Liver (tissue), 9 donors: ENCODE measurements around the gene IFIT3. TPM values are rescaled to one million over a fixed set of nuclear protein-coding genes. Genes with fewer than 3 reads are reported as not detected.

ENCODE experiments used
- DNase-seq: peaks from one replicate; pipeline ENCODE4 v3.0.0-alpha.2; 2017; ENCODE audit warnings: low spot score
- H3K27ac ChIP-seq, 2 donors: one replicate each; pipeline ENCODE4 v1.7.0; 2013; ENCODE audit warnings: inconsistent platforms in 2 of 2, low read length in 2 of 2, control low read depth in 1 of 2, low read depth in 1 of 2, mild to moderate bottlenecking in 1 of 2
- H3K27me3 ChIP-seq, 4 donors: one replicate each; pipeline versions ENCODE4 v1.6.1 to v1.7.0; 2013; ENCODE audit warnings: low read length in 3 of 4, inconsistent platforms in 1 of 4, mild to moderate bottlenecking in 1 of 4, moderate library complexity in 1 of 4; ENCODE audit not compliant: control insufficient read depth in 4 of 4, insufficient read depth in 4 of 4
- H3K36me3 ChIP-seq, 4 donors: one replicate each; pipeline versions ENCODE4 v1.6.1 to v1.7.0; 2013; ENCODE audit warnings: low read length in 3 of 4, mild to moderate bottlenecking in 3 of 4, low read depth in 1 of 4, moderate library complexity in 1 of 4; ENCODE audit not compliant: control insufficient read depth in 4 of 4, insufficient read depth in 3 of 4
- H3K4me1 ChIP-seq, 4 donors: one replicate each; pipeline versions ENCODE4 v1.6.1 to v1.7.0; 2013; ENCODE audit warnings: low read length in 3 of 4, mild to moderate bottlenecking in 3 of 4, moderate library complexity in 1 of 4; ENCODE audit not compliant: control insufficient read depth in 4 of 4, insufficient read depth in 4 of 4
- H3K4me3 ChIP-seq, 3 donors: one replicate each; pipeline versions ENCODE4 v1.6.1 to v1.7.0; 2013; ENCODE audit warnings: low read length in 3 of 3, control low read depth in 1 of 3, low read depth in 1 of 3, mild to moderate bottlenecking in 1 of 3
- H3K9ac ChIP-seq, 2 donors: one replicate each; pipeline ENCODE4 v1.7.0; 2013; ENCODE audit warnings: low read length in 2 of 2, mild to moderate bottlenecking in 2 of 2, moderate library complexity in 2 of 2, control low read depth in 1 of 2, low read depth in 1 of 2
- H3K9me3 ChIP-seq, 4 donors: one replicate each; pipeline versions ENCODE4 v1.6.1 to v1.7.0; 2013; ENCODE audit warnings: low read length in 3 of 4; ENCODE audit not compliant: control insufficient read depth in 4 of 4
- ATF3 ChIP-seq: IDR thresholded peaks from 2 replicates; pipeline ENCODE4 v1.6.1; 2016; ENCODE audit warnings: antibody characterized with exemption
- CTCF ChIP-seq: fragments of 150-350 bp; IDR thresholded peaks from 2 replicates; pipeline ENCODE4 v1.5.1; 2017; ENCODE audit warnings: improper control_type of control experiment, low read depth, low read length; ENCODE audit not compliant: missing input control
- EGR1 ChIP-seq, 2 donors: IDR thresholded peaks; 2 replicates each; pipeline ENCODE4 v1.6.1; 2016 to 2018; ENCODE audit warnings: antibody characterized with exemption in 2 of 2, low read depth in 2 of 2
- FOXA1 ChIP-seq: IDR thresholded peaks from 2 replicates; pipeline ENCODE4 v1.6.1; 2016; ENCODE audit warnings: antibody characterized with exemption
- FOXA2 ChIP-seq: IDR thresholded peaks from 2 replicates; pipeline ENCODE4 v1.6.1; 2016; ENCODE audit warnings: antibody characterized with exemption
- GABPA ChIP-seq, 2 donors: IDR thresholded peaks in 1 of 2; conservative IDR thresholded peaks in 1 of 2; 2 replicates each; pipeline ENCODE4 v1.6.1; 2016; ENCODE audit warnings: antibody characterized with exemption in 2 of 2, mild to moderate bottlenecking in 1 of 2, moderate library complexity in 1 of 2
- HNF4A ChIP-seq, 2 donors: conservative IDR thresholded peaks; 2 replicates each; pipeline ENCODE4 v1.6.1; 2016; ENCODE audit warnings: antibody characterized with exemption in 2 of 2, mild to moderate bottlenecking in 2 of 2
- HNF4G ChIP-seq: IDR thresholded peaks from 2 replicates; pipeline ENCODE4 v1.6.1; 2016; ENCODE audit warnings: antibody characterized with exemption
- JUND ChIP-seq, 2 donors: IDR thresholded peaks; 2 replicates each; pipeline ENCODE4 v1.6.1; 2016; ENCODE audit warnings: antibody characterized with exemption in 2 of 2
- NR2F2 ChIP-seq: IDR thresholded peaks from 2 replicates; pipeline ENCODE4 v1.6.1; 2016; ENCODE audit warnings: antibody characterized with exemption
- RAD21 ChIP-seq, 2 donors: IDR thresholded peaks; 2 replicates each; pipeline ENCODE4 v1.6.1; 2016; ENCODE audit warnings: antibody characterized with exemption in 2 of 2, mild to moderate bottlenecking in 2 of 2
- RXRA ChIP-seq, 2 donors: IDR thresholded peaks; 2 replicates each; pipeline ENCODE4 v1.6.1; 2017 to 2018; ENCODE audit warnings: antibody characterized with exemption in 2 of 2, mild to moderate bottlenecking in 1 of 2
- SP1 ChIP-seq: IDR thresholded peaks from 2 replicates; pipeline ENCODE4 v1.6.1; 2018; ENCODE audit warnings: antibody characterized with exemption, mild to moderate bottlenecking
- TAF1 ChIP-seq: conservative IDR thresholded peaks from 2 replicates; pipeline ENCODE4 v1.6.1; 2016; ENCODE audit warnings: antibody characterized with exemption, mild to moderate bottlenecking
- YY1 ChIP-seq: IDR thresholded peaks from 2 replicates; pipeline ENCODE4 v1.6.1; 2016; ENCODE audit warnings: antibody characterized with exemption, mild to moderate bottlenecking
- WGBS: extraction: QIAGEN DNeasy Blood & Tissue Kit; methylation state at CpG from one replicate; pipeline ENCODE4 v1.1.7; 2013; 5-methylcytosine and 5-hydroxymethylcytosine counted together
- polyA plus RNA-seq, 2 donors: library from polyadenylated mRNA; stranded (reverse) in 1 of 2; unstranded in 1 of 2; fragments of 200-250 nt in 1 of 2; fragments of >200 nt in 1 of 2; fragmentation: Nextera tagmentation in 1 of 2; extraction: Ambion mirVana in 1 of 2; gene quantifications; one replicate each; pipeline versions ENCODE4 v1.2.1 to v1.2.3, GENCODE V29; 2013 to 2015
- total RNA-seq, 2 donors: library from RNA; depleted of rRNA; stranded (reverse); fragments of >200 nt; gene quantifications; one replicate each; pipeline ENCODE4 v1.2.3, GENCODE V29; 2014
- TF ChIP-seq, protein P1 (sequence below): IDR thresholded peaks from 2 replicates; pipeline ENCODE4 v1.6.1; 2016; ENCODE audit warnings: antibody characterized with exemption, mild to moderate bottlenecking
- TF ChIP-seq, protein P2 (sequence below): IDR thresholded peaks from 2 replicates; pipeline ENCODE4 v1.6.1; 2016; ENCODE audit warnings: antibody characterized with exemption
- TF ChIP-seq, protein P3 (sequence below): IDR thresholded peaks from 2 replicates; pipeline ENCODE4 v1.6.1; 2016; ENCODE audit warnings: antibody characterized with exemption
- donor health status: healthy.
- donor health status: healthy.
- donor health status: healthy.
- donor health status: healthy.
- donor health status: healthy.

IFIT3 gene
- total and polyA plus RNA-seq, 4 donors: 9.2 to 11.2 (median 10.4) TPM

- TF ChIP-seq, protein P1, sequence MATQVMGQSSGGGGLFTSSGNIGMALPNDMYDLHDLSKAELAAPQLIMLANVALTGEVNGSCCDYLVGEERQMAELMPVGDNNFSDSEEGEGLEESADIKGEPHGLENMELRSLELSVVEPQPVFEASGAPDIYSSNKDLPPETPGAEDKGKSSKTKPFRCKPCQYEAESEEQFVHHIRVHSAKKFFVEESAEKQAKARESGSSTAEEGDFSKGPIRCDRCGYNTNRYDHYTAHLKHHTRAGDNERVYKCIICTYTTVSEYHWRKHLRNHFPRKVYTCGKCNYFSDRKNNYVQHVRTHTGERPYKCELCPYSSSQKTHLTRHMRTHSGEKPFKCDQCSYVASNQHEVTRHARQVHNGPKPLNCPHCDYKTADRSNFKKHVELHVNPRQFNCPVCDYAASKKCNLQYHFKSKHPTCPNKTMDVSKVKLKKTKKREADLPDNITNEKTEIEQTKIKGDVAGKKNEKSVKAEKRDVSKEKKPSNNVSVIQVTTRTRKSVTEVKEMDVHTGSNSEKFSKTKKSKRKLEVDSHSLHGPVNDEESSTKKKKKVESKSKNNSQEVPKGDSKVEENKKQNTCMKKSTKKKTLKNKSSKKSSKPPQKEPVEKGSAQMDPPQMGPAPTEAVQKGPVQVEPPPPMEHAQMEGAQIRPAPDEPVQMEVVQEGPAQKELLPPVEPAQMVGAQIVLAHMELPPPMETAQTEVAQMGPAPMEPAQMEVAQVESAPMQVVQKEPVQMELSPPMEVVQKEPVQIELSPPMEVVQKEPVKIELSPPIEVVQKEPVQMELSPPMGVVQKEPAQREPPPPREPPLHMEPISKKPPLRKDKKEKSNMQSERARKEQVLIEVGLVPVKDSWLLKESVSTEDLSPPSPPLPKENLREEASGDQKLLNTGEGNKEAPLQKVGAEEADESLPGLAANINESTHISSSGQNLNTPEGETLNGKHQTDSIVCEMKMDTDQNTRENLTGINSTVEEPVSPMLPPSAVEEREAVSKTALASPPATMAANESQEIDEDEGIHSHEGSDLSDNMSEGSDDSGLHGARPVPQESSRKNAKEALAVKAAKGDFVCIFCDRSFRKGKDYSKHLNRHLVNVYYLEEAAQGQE: no peak
- no peak for TF ChIP-seq SP1
- TF ChIP-seq EGR1 (IDR thresholded peaks at IDR 0.05; ENCODE audit: low read depth in 2 of 2): no peak
- no peak for TF ChIP-seq YY1
These were observed 23.6 kb downstream of the IFIT3 start (continued) for GRCh38 chr10:89351412-89351779.

DNA sequence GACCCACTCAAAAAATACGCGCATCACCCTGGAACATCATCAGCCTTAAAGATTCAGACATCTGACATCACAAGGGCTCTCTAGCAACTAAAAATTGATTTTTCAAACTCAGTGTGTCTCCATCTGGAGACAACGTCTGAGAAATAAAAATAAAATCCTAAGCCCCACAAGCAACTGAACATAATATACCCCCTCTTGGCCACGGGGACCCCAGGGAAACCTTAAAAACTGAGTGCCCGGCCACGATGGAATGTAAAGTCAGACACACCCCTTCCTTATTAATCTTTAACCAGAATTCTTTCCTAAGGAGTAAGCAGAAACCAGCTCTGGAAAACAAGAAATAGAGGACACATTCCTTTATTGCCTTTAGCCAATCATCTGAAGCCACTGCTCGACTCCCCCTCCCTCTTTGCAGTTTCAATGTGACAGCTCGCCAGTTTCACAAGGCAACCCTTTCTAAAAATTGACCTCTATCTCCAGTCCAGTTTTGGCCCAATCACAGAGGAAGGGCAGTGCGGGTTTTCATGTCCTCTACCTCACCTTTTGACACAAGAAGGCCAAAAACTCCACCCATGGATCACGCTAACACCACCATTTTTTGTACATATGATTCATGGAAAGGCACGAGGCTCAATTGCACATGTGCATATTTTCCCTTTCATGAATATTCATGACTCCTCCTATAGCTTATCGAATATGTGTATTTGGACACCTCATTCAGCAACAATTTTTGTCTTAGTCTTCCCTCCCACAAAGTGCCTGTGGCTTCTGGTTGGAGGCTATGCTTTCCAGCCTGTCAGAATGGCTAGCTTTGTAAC, 24.2 kb downstream of the IFIT3 start:
- no peaks in the 10 kb centered on the region for H3K27me3 ChIP-seq
- no peaks in the 10 kb centered on the region for H3K9me3 ChIP-seq
- peaks cover 19 to 46% (median 34%) of the 10 kb centered on the region in 4 donors for H3K4me1 ChIP-seq
- peak overlapping the region in 1 of 2 donors; percentile 92 for H3K9ac ChIP-seq
- H3K27ac ChIP-seq: peak overlapping the region; percentile 88 to 91
- DNase-seq: no peak
- no peak overlapping the region for H3K4me3 ChIP-seq
- 16% methylated on average over 12 of the region's 12 CpGs for WGBS
- no peaks in the 10 kb centered on the region for H3K36me3 ChIP-seq
- TF ChIP-seq RXRA (IDR thresholded peaks at IDR 0.05) (peak; percentile 97 to 98), GABPA (IDR thresholded peaks at IDR 0.05 in 1 of 2, conservative IDR thresholded peaks at IDR 0.05 in 1 of 2) (no peak), CTCF (no peak), EGR1 (IDR thresholded peaks at IDR 0.05; ENCODE audit: low read depth in 2 of 2) (peak; percentile 41 to 86), JUND (IDR thresholded peaks at IDR 0.05) (peak; percentile 77 to 92), HNF4A (conservative IDR thresholded peaks at IDR 0.05) (peak; percentile 90 to 94), ATF3 (no peak), TAF1 (peak; percentile 6), HNF4G (peak; percentile 66), SP1 (peak; percentile 99), YY1 (peak; percentile 93), FOXA1 (peak; percentile 65), FOXA2 (peak; percentile 61), RAD21 (IDR thresholded peaks at IDR 0.05) (peak in 1 of 2 donors; percentile 56), NR2F2 (peak; percentile 93)
- TF ChIP-seq, protein P2, sequence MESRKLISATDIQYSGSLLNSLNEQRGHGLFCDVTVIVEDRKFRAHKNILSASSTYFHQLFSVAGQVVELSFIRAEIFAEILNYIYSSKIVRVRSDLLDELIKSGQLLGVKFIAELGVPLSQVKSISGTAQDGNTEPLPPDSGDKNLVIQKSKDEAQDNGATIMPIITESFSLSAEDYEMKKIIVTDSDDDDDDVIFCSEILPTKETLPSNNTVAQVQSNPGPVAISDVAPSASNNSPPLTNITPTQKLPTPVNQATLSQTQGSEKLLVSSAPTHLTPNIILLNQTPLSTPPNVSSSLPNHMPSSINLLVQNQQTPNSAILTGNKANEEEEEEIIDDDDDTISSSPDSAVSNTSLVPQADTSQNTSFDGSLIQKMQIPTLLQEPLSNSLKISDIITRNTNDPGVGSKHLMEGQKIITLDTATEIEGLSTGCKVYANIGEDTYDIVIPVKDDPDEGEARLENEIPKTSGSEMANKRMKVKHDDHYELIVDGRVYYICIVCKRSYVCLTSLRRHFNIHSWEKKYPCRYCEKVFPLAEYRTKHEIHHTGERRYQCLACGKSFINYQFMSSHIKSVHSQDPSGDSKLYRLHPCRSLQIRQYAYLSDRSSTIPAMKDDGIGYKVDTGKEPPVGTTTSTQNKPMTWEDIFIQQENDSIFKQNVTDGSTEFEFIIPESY: peak; percentile 57
- TF ChIP-seq, protein P3, sequence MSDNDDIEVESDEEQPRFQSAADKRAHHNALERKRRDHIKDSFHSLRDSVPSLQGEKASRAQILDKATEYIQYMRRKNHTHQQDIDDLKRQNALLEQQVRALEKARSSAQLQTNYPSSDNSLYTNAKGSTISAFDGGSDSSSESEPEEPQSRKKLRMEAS: peak; percentile 92
- TF ChIP-seq, protein P1: peak; percentile 71
